Measurements from ENCODE around the gene TPT1. TPM values are rescaled to one million over a fixed set of nuclear protein-coding genes. Genes with fewer than 3 reads are reported as not detected.

TPT1 gene
- total RNA-seq, 1 experiment from 2014 or later = 3,611 TPM

- H3K36me3 ChIP-seq (ENCODE audit: control insufficient read depth, insufficient read depth, low read length) = no peaks in the 10 kb centered on the region
- no peaks in the 10 kb centered on the region for H3K27me3 ChIP-seq (replicated peaks; ENCODE audit: control insufficient read depth, insufficient read depth, low read length)
- H3K4me1 Mint-ChIP-seq (ENCODE audit: low read depth, unreplicated experiment) = peaks cover 16% of the 10 kb centered on the region
- TF ChIP-seq CTCF (IDR thresholded peaks at IDR 0.05; ENCODE audit: insufficient read depth in 1 of 2, low read depth in 1 of 2, low read length in 1 of 2, severe bottlenecking in 1 of 2, unreplicated experiment in 1 of 2) = no peak
- H3K4me3 ChIP-seq (ENCODE audit: low read depth, low read length) = no peak overlapping the region
- no peak for DNase-seq
- no TSS peak for BruUV-seq (replicated peaks)
- peaks cover 23% of the 10 kb centered on the region for H3K4me1 ChIP-seq
- ChIA-PET POLR2A (interaction anchor here (0.6 to 1.2 kb wide), 2 partner anchors 26 to 1064 kb away, joined by 3 to 4 read pairs; partner anchors contain the start of gene TPT1), CTCF (interaction anchor here (1.0 kb wide), 1 partner anchor 269 kb away, joined by 3 read pairs; no protein-coding TSS in a partner anchor)
- H3K9me3 Mint-ChIP-seq (ENCODE audit: unreplicated experiment) = no peaks in the 10 kb centered on the region
- intact Hi-C loops (cut with micrococcal nuclease; ENCODE audit: unreplicated experiment) = no loop called here
- H3K9me3 ChIP-seq = no peaks in the 10 kb centered on the region
- peak overlapping the region; percentile 75 for H3K4me3 Mint-ChIP-seq (ENCODE audit: unreplicated experiment)
- H3K27me3 Mint-ChIP-seq (ENCODE audit: insufficient read depth, unreplicated experiment) = no peaks in the 10 kb centered on the region
- H3K36me3 Mint-ChIP-seq (ENCODE audit: insufficient read depth, unreplicated experiment) = no peaks in the 10 kb centered on the region
- peak overlapping the region; percentile 60 for H3K27ac Mint-ChIP-seq (ENCODE audit: unreplicated experiment)
Measured at GRCh38 chr13:45315520-45316167, 25.3 kb downstream of the TPT1 start.

GRCh38 chr13:45314822-45315221, 26.2 kb downstream of the TPT1 start:
- POLR2A ChIA-PET = interaction anchor here (1.2 kb wide), 1 partner anchor 27 kb away, joined by 4 read pairs; the partner anchor contains the start of gene TPT1
- CTCF ChIA-PET = no interaction called here

More at GRCh38 chr13:45314822-45315221, 26.2 kb downstream of the TPT1 start:
- no peak for DNase-seq
- no peaks in the 10 kb centered on the region for H3K36me3 Mint-ChIP-seq (ENCODE audit: insufficient read depth, unreplicated experiment)
- no peaks in the 10 kb centered on the region for H3K9me3 Mint-ChIP-seq (ENCODE audit: unreplicated experiment)
- BruUV-seq (replicated peaks) = no TSS peak
- H3K4me3 Mint-ChIP-seq (ENCODE audit: unreplicated experiment) = no peak overlapping the region
- no peaks in the 10 kb centered on the region for H3K27me3 ChIP-seq (replicated peaks; ENCODE audit: control insufficient read depth, insufficient read depth, low read length)
- no peaks in the 10 kb centered on the region for H3K36me3 ChIP-seq (ENCODE audit: control insufficient read depth, insufficient read depth, low read length)
- peaks cover 28% of the 10 kb centered on the region for H3K4me1 ChIP-seq
- H3K27me3 Mint-ChIP-seq (ENCODE audit: insufficient read depth, unreplicated experiment) = no peaks in the 10 kb centered on the region
- TF ChIP-seq CTCF (IDR thresholded peaks at IDR 0.05; ENCODE audit: insufficient read depth in 1 of 2, low read depth in 1 of 2, low read length in 1 of 2, severe bottlenecking in 1 of 2, unreplicated experiment in 1 of 2) = no peak
- H3K9me3 ChIP-seq = no peaks in the 10 kb centered on the region
- no peak overlapping the region for H3K4me3 ChIP-seq (ENCODE audit: low read depth, low read length)
- intact Hi-C loops (cut with micrococcal nuclease; ENCODE audit: unreplicated experiment) = no loop called here
- H3K4me1 Mint-ChIP-seq (ENCODE audit: low read depth, unreplicated experiment) = peaks cover 19% of the 10 kb centered on the region
- no peak overlapping the region for H3K27ac Mint-ChIP-seq (ENCODE audit: unreplicated experiment)

All from Caco-2 (cell line).